ENCODE measurements around the gene CFAP90.

Gene CFAP90

GRCh38 chr5:7852988-7853387, 2.1 kb upstream of the CFAP90 start:
- H3K27me3 ChIP-seq (ENCODE audit: control insufficient read depth, insufficient read depth, low read length) = no peaks in the 10 kb centered on the region
- H3K4me3 ChIP-seq (ENCODE audit: low read depth, low read length) = no peak overlapping the region
- H3K79me2 ChIP-seq = no peaks in the 10 kb centered on the region
- H3K36me3 ChIP-seq (ENCODE audit: control insufficient read depth, insufficient read depth, low read length) = no peaks in the 10 kb centered on the region
- no peak for TF ChIP-seq CTCF (IDR thresholded peaks at IDR 0.05)
- H3K9me3 ChIP-seq (ENCODE audit: control insufficient read depth, low read length) = no peaks in the 10 kb centered on the region
- no peak overlapping the region for H3K9ac ChIP-seq
- H3K27ac ChIP-seq = no peak overlapping the region
- H3K4me1 ChIP-seq = peaks cover 26% of the 10 kb centered on the region
- H3K4me2 ChIP-seq (ENCODE audit: low read length) = no peak overlapping the region
- H2AFZ ChIP-seq = no peak overlapping the region

- H3K79me2 ChIP-seq = no peaks in the 10 kb centered on the region
- no peak overlapping the region for H3K9ac ChIP-seq
- peak overlapping the region; percentile 10 for H3K4me3 ChIP-seq (ENCODE audit: low read depth, low read length)
- peaks cover 21% of the 10 kb centered on the region for H3K4me1 ChIP-seq
- H3K9me3 ChIP-seq (ENCODE audit: control insufficient read depth, low read length) = no peaks in the 10 kb centered on the region
- peak overlapping the region; percentile 86 for H3K4me2 ChIP-seq (ENCODE audit: low read length)
- TF ChIP-seq CTCF (IDR thresholded peaks at IDR 0.05) = no peak
- H3K36me3 ChIP-seq (ENCODE audit: control insufficient read depth, insufficient read depth, low read length) = no peaks in the 10 kb centered on the region
- H2AFZ ChIP-seq = no peak overlapping the region
- H3K27ac ChIP-seq = peak overlapping the region; percentile 90
- no peaks in the 10 kb centered on the region for H3K27me3 ChIP-seq (ENCODE audit: control insufficient read depth, insufficient read depth, low read length)
Observed at GRCh38 chr5:7852542-7852941, 1.6 kb upstream of the CFAP90 start.

DNA sequence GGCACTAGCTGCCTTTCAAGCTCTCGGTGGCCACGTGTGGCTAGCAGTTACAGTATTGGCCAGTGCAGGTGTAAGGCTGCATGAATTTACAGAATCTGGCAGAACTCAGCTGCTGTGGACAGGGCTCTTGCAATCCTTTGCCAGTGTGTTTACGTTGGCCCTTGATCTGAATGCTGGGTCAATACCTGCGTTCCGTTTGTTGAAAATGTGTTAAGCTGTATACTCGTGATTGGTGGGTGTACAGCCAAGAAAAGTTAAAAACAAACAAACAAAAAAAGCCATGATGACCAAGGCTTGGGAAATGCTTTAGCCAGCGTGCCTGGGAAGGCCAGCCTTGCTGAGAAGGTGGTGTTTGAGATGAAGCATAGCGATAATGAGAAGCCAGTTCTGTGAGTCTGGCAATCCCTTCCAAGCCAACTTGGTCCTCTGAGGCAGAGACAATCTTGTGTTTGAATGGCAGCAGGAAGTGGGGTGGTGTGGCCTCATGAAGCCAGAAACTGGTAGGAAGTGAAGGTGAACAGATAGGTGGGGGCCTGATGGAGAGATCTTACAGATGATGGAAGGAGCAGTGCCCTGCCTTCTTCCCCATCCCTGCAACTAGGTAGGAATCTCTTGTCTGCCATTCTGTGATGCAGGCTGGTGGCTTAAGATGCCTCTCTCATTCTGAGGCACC, 820 bp upstream of the CFAP90 start:
- peak overlapping the region; percentile 86 for H3K4me2 ChIP-seq (ENCODE audit: low read length)
- no peaks in the 10 kb centered on the region for H3K36me3 ChIP-seq (ENCODE audit: control insufficient read depth, insufficient read depth, low read length)
- H3K4me3 ChIP-seq (ENCODE audit: low read depth, low read length) = peak overlapping the region; percentile 73
- TF ChIP-seq CTCF (IDR thresholded peaks at IDR 0.05) = no peak
- H2AFZ ChIP-seq = peak overlapping the region; percentile 90
- H3K9ac ChIP-seq = no peak overlapping the region
- H3K4me1 ChIP-seq = peaks cover 16% of the 10 kb centered on the region
- H3K9me3 ChIP-seq (ENCODE audit: control insufficient read depth, low read length) = no peaks in the 10 kb centered on the region
- H3K27ac ChIP-seq = peak overlapping the region; percentile 90
- no peaks in the 10 kb centered on the region for H3K27me3 ChIP-seq (ENCODE audit: control insufficient read depth, insufficient read depth, low read length)
- no peaks in the 10 kb centered on the region for H3K79me2 ChIP-seq

- no peak overlapping the region for H3K9ac ChIP-seq
- peak overlapping the region; percentile 90 for H3K27ac ChIP-seq
- H2AFZ ChIP-seq = peak overlapping the region; percentile 90
- H3K36me3 ChIP-seq (ENCODE audit: control insufficient read depth, insufficient read depth, low read length) = no peaks in the 10 kb centered on the region
- H3K27me3 ChIP-seq (ENCODE audit: control insufficient read depth, insufficient read depth, low read length) = no peaks in the 10 kb centered on the region
- H3K9me3 ChIP-seq (ENCODE audit: control insufficient read depth, low read length) = no peaks in the 10 kb centered on the region
- no peaks in the 10 kb centered on the region for H3K79me2 ChIP-seq
- TF ChIP-seq CTCF (IDR thresholded peaks at IDR 0.05) = no peak
- peak overlapping the region; percentile 73 for H3K4me3 ChIP-seq (ENCODE audit: low read depth, low read length)
- H3K4me2 ChIP-seq (ENCODE audit: low read length) = peak overlapping the region; percentile 86
- H3K4me1 ChIP-seq = peaks cover 16% of the 10 kb centered on the region
Observed at GRCh38 chr5:7851240-7851592, 283 bp upstream of the CFAP90 start.
